ENCODE measurements around the gene NRCAM.

NRCAM gene

GRCh38 chr7:108202743-108203142, 253.5 kb downstream of the NRCAM start:
- TF ChIP-seq, protein P1, sequence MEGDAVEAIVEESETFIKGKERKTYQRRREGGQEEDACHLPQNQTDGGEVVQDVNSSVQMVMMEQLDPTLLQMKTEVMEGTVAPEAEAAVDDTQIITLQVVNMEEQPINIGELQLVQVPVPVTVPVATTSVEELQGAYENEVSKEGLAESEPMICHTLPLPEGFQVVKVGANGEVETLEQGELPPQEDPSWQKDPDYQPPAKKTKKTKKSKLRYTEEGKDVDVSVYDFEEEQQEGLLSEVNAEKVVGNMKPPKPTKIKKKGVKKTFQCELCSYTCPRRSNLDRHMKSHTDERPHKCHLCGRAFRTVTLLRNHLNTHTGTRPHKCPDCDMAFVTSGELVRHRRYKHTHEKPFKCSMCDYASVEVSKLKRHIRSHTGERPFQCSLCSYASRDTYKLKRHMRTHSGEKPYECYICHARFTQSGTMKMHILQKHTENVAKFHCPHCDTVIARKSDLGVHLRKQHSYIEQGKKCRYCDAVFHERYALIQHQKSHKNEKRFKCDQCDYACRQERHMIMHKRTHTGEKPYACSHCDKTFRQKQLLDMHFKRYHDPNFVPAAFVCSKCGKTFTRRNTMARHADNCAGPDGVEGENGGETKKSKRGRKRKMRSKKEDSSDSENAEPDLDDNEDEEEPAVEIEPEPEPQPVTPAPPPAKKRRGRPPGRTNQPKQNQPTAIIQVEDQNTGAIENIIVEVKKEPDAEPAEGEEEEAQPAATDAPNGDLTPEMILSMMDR (conservative IDR thresholded peaks at IDR 0.05), result no peak
- no peak for TF ChIP-seq ZFX (IDR thresholded peaks at IDR 0.05)
- no peak overlapping the region for H3K27ac ChIP-seq

- H3K27ac ChIP-seq, result no peak overlapping the region
- no peak for TF ChIP-seq ZFX (IDR thresholded peaks at IDR 0.05)
- TF ChIP-seq, protein P1 (conservative IDR thresholded peaks at IDR 0.05), result no peak
These were observed 254.5 kb downstream of the NRCAM start for GRCh38 chr7:108201766-108202165.

- TF ChIP-seq ZFX (IDR thresholded peaks at IDR 0.05), result no peak
- TF ChIP-seq, protein P1 (conservative IDR thresholded peaks at IDR 0.05), result no peak
- no peak overlapping the region for H3K27ac ChIP-seq
These were observed 255.9 kb downstream of the NRCAM start for GRCh38 chr7:108200326-108200725.

DNA sequence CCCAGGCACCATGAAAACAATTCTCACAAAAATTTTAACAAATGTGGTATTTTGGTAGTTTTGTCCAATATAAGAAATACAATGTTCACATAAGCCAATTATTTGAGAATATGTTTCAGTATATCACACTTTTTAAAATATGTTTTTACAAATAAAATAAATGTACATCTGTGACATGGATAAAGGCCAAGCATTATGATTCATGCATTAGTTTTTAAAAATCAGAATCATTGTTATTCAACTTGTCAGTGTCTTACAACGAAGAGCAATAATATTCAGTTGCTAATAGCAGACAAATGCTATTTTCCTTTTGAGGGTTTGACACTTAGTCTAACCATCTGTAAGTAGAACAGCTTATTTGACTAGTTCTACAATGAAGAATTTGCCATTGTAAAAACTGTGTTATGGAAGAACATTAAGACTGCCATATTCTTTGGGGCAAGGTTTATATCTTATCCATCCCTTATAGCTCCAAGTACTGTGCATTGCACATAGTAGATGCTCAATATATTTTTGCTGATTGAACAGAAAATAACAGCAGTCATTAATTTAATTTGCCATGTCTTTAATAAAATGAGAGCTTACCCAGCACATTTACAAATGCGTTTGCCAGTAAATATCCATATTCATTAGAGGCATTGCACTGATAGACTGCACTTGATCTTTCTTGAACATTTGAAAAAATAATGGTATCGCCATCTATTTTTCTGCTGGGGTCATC, 258.7 kb downstream of the NRCAM start:
- H3K27ac ChIP-seq, result no peak overlapping the region
- no peak for TF ChIP-seq ZFX (IDR thresholded peaks at IDR 0.05)
- TF ChIP-seq, protein P1 (conservative IDR thresholded peaks at IDR 0.05), result no peak

DNA sequence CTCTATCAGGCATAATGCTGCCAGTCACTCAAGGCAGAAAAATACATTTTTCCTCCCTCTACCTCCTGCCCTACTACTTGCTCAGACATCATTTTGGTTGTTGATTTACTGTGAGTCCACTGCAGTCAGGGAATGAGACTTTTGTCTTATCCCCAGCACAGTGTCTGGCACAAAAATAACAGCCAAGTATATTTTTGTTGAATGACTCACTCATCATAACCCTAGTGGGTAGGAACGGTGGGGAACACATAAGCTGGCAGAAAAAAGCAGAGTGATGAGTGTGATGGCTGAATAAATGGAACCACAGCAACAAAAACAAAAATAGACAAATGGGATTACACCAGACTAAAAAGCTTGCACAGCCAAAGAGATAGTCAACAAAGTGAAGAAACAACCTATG, 260.2 kb downstream of the NRCAM start:
- TF ChIP-seq ZFX (IDR thresholded peaks at IDR 0.05), result no peak
- TF ChIP-seq, protein P1 (conservative IDR thresholded peaks at IDR 0.05), result no peak

GRCh38 chr7:108193594-108194498, 262.4 kb downstream of the NRCAM start:
- H3K27ac ChIP-seq, result no peak overlapping the region
- TF ChIP-seq, protein P1 (conservative IDR thresholded peaks at IDR 0.05), result no peak
- TF ChIP-seq ZFX (IDR thresholded peaks at IDR 0.05), result no peak

More for the DNA sequence above, 260.2 kb downstream of the NRCAM start:
- H3K27ac ChIP-seq, result no peak overlapping the region

DNA sequence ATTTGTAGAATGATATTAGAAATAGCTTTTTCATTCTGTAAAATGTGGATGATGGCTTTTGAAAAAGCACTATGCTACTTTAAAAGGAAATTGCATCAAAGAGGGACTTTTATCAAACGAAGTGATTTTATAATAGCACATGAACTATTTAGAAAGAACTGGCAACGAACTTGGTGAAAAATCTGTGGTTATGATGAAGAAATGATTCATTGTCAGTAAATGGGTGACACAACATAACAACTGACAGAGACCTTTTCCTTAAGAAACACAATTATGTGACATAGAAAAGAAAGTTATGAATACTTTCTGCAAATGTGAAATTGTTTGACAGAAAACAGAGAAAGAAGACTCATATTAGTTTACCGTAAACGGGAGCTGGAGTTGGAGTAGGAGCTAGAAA, 265.3 kb downstream of the NRCAM start:
- no peak for TF ChIP-seq ZFX (IDR thresholded peaks at IDR 0.05)
- TF ChIP-seq, protein P1 (conservative IDR thresholded peaks at IDR 0.05), result no peak
- no peak overlapping the region for H3K27ac ChIP-seq

Data from C4-2B (cell line).